HG03439 (cell line): ENCODE data around the gene LIMA1.
A peak's percentile ranks its signal among the peaks of the same experiment; 100 is the strongest.
"Not testable (repeated sequence)": the region's sequence is repeated elsewhere in the genome, so short reads cannot be mapped to it uniquely, and the experiment has no call there.

Experiments
- ATAC-seq: cut with Tn5 transposase; IDR thresholded peaks from one replicate; pipeline ENCODE4 v1.9.1; 2021; ENCODE audit warnings: mild to moderate bottlenecking, moderate library complexity; ENCODE audit not compliant: unreplicated experiment

Gene LIMA1

DNA sequence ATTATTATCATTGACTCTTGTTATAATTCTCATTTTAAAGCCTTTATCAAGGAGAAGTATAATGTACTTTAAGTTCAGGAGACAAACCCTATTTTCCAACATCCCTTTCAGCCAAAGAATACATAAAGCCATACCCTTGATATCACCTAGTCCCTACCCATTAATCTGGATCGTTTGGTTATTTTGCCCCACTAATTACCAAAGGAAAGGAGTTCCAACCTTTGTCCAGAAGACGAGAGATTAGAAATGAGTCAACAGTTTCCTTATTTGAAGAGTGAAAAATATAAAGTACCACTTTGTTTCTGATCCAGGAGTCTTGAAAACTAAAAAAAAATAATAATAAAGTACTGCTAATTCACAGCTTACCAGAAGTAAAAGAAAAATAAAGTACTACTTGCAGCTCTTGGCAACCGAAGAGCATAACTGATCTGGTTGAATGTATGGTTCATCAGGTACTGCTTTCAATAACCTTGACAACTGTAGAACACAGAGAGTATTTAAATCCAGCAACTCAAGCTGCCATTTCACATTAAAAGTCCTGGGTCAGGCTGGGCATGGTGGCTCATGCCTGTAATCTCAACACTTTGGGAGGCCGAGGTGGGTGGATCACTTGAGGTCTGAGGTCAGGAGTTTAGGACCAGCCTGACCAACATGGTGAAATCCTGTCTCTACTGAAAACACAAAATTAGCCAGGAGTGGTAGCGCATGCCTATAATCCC lies 33.7 kb downstream of the LIMA1 start:
- no peak for ATAC-seq

- ATAC-seq: no peak
Measured at GRCh38 chr12:50248883-50249282, 34.4 kb downstream of the LIMA1 start.

GRCh38 chr12:50248411-50248810 lies 34.9 kb downstream of the LIMA1 start:
- no peak for ATAC-seq

DNA sequence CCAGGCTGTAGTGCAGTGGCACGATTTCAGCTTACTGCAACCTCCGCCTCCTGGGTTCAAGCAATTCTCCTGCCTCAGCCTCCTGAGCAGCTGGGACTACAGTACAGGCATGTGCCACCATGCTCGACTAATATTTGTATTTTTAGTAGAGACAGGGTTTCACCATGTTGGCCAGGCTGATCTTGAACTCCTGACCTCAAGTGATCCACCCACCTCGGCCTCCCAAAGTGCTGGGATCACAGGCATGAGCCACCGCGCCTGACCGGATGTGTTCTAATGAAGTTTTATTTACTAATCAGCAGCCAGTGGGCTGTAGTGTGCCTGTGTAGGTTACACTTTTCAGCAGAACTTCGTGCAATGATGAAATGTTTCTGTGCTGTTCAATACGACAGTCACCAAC lies 35.7 kb downstream of the LIMA1 start:
- ATAC-seq: not testable (repeated sequence)

DNA sequence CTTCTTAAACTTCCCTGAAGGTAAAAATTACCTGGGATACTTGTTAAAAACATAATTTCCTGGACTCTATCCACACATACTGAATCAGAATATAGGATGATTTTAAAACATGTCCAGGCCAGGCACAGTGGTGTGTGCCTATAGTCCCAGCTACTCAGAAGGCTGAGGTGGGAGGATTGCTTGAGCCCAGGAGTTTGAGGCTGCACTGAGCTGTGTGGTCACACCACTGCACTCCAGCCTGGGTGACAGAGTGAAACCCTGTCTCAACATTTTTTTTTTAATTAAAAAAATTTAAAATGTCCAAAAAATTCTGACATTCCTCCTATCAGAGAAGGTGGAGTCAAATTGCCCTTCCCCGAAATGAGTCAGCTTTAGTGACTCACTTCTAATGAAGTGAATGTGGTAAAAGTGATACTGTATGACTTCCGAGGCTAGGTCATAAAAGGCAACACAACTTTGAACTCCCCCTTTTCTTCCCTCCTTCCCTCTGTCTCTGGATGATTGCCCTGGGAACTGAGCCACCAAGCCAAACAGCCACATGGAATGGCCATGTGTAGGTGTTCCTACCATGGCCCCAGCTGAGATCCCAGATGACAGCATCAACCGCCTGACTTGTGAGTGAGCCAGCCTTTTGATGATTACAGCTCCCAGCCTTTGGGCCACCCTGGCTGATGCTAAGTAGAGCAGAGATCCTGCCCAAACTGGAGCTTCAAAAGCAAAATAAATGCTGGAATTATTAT lies 36.3 kb downstream of the LIMA1 start:
- ATAC-seq: no peak

GRCh38 chr12:50246197-50246865 lies 37.0 kb downstream of the LIMA1 start:
- ATAC-seq: no peak

GRCh38 chr12:50243507-50243906 lies 39.8 kb downstream of the LIMA1 start:
- no peak for ATAC-seq

- ATAC-seq: no peak
Measured at GRCh38 chr12:50242751-50243191, 40.5 kb downstream of the LIMA1 start.

- no peak for ATAC-seq
Measured at GRCh38 chr12:50241178-50241577, 42.1 kb downstream of the LIMA1 start.

- no peak for ATAC-seq
Measured at GRCh38 chr12:50240792-50241114, 42.6 kb downstream of the LIMA1 start.

GRCh38 chr12:50240096-50240791 lies 43.1 kb downstream of the LIMA1 start:
- no peak for ATAC-seq

DNA sequence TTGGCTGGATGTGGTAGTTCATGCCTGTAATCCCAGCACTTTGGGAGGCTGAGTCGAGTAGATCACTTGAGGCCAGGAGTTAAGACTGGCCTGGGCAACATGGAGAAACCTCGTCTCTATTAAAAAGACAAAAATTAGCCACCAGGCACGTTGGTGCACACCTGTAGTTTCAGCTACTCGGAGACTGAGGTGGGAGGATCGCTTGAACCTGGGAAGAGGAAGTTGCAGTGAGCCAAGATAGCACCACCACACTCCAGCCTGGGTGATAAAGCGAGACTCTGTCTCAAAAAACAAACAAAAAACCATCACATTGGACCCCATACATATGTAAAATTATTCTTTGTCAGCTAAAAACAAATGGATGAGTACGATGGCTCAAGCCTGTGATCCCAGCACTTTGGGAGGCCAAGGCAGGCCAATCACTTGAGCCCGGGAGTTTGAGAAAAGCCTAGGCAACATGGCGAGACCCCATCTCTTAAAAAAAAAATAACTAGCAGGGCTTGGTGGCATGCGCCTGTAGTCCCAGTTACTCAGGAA lies 43.9 kb downstream of the LIMA1 start:
- no peak for ATAC-seq

DNA sequence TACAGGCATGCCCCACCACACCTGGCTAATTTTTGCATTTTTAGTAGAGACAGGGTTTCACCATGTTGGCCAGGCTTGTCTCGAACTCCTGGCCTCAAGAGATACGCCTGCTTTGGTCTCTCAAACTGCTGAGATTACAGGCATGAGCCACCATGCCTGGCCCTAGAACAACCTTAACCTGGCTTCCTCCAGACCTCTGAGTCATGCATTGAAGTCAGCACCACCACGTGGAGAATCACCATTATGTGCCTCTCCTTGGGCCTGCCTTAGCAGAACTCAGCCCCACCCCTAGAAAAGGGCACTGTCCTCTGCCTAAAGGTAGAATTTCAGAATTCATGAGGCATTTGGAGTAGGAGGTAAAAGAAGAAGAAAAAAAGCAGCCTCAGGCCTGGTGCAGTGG lies 49.0 kb downstream of the LIMA1 start:
- no peak for ATAC-seq

DNA sequence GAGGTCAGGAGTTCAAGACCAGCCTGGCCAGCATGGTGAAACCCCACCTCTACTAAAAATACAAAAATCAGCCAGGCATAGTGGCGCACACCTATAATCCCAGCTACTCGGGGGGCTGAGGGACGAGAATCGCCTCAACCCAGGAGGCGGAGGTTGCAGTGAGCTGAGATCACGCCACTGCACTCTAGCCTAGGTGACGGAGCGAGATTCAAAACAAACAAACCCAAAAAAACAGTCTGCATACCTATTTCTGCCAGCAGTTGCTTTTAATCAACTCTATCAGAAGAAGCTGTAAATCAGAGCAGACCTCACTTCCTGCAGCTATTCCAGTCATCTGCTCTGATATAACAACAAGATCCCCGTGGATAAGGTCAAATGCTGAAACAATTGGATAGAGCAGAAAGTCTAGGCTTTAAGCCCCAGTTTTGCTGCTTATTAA lies 50.5 kb downstream of the LIMA1 start:
- ATAC-seq: no peak

- ATAC-seq: no peak
Measured at GRCh38 chr12:50232206-50232605, 51.1 kb downstream of the LIMA1 start.

GRCh38 chr12:50231346-50231745 lies 52.0 kb downstream of the LIMA1 start:
- no peak for ATAC-seq

DNA sequence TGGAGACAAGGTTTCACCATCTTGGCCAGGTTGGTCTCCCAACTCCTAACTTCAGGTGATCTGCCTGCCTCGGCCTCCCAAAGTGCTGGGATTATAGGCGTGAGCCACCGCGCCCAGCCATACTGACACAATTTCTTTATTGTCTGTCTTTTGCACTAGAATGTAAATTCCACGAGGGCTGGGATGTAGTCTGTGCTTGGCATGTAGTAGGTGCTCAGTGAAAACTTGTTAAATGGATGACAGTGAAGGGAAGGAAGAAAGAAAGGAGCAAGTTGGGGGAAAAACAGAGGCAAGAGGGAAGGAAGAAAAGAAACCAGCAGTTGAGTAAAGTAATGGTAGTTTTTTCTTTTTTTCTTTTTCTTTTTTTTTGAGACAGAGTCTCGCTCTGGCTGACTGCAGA lies 53.1 kb downstream of the LIMA1 start:
- no peak for ATAC-seq

DNA sequence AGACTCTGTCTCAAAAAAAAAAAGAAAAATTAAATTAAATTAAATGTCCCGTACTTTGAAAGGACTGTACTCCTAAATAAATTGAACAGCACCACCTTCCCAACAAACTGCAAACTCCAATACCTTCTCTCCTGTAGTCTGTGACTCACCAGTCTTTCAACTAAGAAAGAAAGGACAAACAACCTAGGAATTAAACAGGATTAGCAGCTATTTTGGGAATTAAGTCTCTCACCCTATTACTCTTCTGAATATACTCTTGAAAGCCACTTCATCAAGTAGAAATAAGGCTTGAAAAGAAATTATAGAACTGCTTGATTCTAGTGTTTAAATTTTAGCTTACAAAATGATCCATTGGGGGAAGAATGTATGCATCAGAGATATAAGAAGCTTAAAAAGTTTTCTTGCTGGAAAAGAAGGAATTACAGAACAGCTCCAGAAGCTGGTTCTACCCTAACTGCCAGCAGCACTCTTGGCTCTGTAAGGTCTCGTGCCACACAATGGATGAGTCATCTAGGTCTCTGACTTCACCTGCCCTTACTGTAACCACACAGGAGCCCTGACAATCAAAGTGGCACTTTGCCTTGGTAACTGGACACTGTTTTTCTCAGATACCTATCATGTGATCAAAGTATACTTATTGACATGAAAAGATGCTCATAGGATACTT lies 59.2 kb downstream of the LIMA1 start:
- ATAC-seq: peak; percentile 52

DNA sequence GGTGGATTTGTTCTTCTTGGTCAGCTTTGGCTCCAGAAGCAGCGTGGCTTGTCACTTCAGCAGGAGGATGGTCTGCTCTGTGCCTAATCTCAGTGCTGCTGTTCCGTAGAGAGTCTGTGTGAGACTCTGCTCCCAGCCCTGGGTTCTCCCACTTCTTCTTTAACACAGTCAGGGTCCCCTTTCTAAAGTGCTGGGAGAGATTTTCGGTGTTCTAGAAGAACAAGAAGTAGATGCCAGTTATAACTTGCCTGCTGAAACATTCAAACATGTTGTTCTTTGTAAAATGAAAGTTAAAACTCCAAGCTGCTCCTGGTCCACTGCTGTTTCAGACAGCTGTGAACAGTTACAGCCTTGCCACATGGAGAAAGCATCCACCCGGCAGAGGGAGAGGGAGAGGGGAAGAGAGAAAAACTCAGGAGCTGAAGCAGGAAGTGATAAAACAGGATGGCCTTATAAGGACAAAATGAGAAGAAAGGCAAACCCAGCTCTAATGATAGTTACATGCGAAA lies 61.0 kb downstream of the LIMA1 start:
- ATAC-seq: no peak

DNA sequence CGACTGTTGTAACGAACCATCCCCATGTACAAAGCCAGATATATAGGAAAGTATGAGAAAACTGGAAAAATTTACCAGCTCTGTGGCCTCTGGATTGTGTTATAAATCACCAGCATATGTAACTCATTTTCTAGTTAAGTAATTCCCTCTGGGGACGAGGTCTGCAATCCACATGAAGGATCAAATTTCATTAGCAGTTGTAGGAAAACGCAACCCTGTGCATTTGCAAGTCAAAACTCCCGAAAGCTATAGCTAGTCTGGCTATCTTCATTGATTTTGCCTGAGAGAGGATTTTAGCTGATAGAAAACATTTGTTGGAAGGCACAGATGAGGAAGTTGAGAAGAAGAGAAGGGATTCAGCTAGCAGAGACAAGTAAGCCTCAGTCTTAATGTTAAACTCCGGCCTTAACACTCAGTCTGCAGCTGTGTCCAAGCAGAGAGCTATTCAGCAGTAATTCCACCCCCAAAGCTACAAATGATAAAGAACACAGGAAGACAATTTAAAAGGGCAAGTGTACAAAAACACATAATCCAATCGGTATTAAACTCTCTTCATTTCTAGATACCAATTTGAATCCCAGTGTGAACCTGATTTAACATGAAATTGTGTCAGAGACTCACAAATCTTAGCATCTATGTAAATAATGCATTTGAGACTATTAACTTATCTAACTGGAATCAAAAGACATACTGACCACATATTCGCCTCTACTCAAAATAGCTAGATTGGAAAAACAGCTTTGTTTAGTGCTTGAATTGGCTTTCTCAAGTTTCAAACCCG lies 61.9 kb downstream of the LIMA1 start:
- no peak for ATAC-seq
